H9 (cell line): ENCODE data around the gene CFAP47. TPM values are rescaled to one million over a fixed set of nuclear protein-coding genes. Genes with fewer than 3 reads are reported as not detected.

ENCODE experiments used
- DNase-seq: peaks from one replicate; pipeline ENCODE4 v3.0.0-alpha.2; 2017
- H2AFZ ChIP-seq: one replicate; pipeline ENCODE4 v1.6.1; 2013; ENCODE audit warnings: mild to moderate bottlenecking, low read length, control low read depth, moderate library complexity
- H2AK5ac ChIP-seq: 2 replicates; pipeline ENCODE4 v1.6.1; 2013; ENCODE audit warnings: low read length, control low read depth, mixed read lengths; ENCODE audit not compliant: insufficient read length
- H2BK120ac ChIP-seq: one replicate; pipeline ENCODE4 v1.6.1; 2013; ENCODE audit warnings: low read depth, mild to moderate bottlenecking, low read length, control low read depth, inconsistent platforms; ENCODE audit not compliant: poor library complexity, severe bottlenecking
- H2BK12ac ChIP-seq: 2 replicates; pipeline ENCODE4 v1.6.1; 2013; ENCODE audit warnings: low read length, control low read depth, mixed read lengths, low read depth; ENCODE audit not compliant: insufficient read length
- H2BK15ac ChIP-seq: 2 replicates; pipeline ENCODE4 v1.6.1; 2013; ENCODE audit warnings: low read depth, low read length, control low read depth
- H2BK20ac ChIP-seq: one replicate; pipeline ENCODE4 v1.6.1; 2013; ENCODE audit warnings: low read depth, mild to moderate bottlenecking, low read length, control low read depth, inconsistent platforms; ENCODE audit not compliant: poor library complexity, severe bottlenecking
- H2BK5ac ChIP-seq: 2 replicates; pipeline ENCODE4 v1.6.1; 2013; ENCODE audit warnings: low read length, control low read depth, mixed read lengths; ENCODE audit not compliant: insufficient read length
- H3K14ac ChIP-seq: 2 replicates; pipeline ENCODE4 v1.6.1; 2013; ENCODE audit warnings: low read length, control low read depth; ENCODE audit not compliant: insufficient read depth
- H3K18ac ChIP-seq: 2 replicates; pipeline ENCODE4 v1.6.1; 2013; ENCODE audit warnings: low read depth, mild to moderate bottlenecking, mixed read lengths, low read length, control low read depth; ENCODE audit not compliant: insufficient read length
- H3K23ac ChIP-seq: 2 replicates; pipeline ENCODE4 v1.6.1; 2013; ENCODE audit warnings: low read length, control low read depth, mixed read lengths, low read depth; ENCODE audit not compliant: insufficient read length
- H3K23me2 ChIP-seq: 2 replicates; pipeline ENCODE4 v1.6.1; 2013; ENCODE audit warnings: low read depth, mild to moderate bottlenecking, mixed read lengths, low read length, control low read depth; ENCODE audit not compliant: insufficient read length, poor library complexity, severe bottlenecking
- H3K27ac ChIP-seq: 2 replicates; pipeline ENCODE4 v1.5.1; 2013; ENCODE audit warnings: low read length, control low read depth, mixed read lengths, low read depth; ENCODE audit not compliant: insufficient read length
- H3K27me3 ChIP-seq: 2 replicates; pipeline ENCODE4 v1.6.1; 2013; ENCODE audit warnings: low read length, control low read depth, inconsistent platforms; ENCODE audit not compliant: insufficient read depth
- H3K4ac ChIP-seq: 2 replicates; pipeline ENCODE4 v1.6.1; 2013; ENCODE audit warnings: low read depth, mild to moderate bottlenecking, control low read depth, inconsistent platforms, low read length, moderate library complexity
- H3K4me1 ChIP-seq: 2 replicates; pipeline ENCODE4 v1.6.1; 2013; ENCODE audit warnings: low read length, control low read depth, inconsistent platforms; ENCODE audit not compliant: insufficient read depth
- H3K4me2 ChIP-seq: 2 replicates; pipeline ENCODE4 v1.6.1; 2013; ENCODE audit warnings: low read length, control low read depth, mixed read lengths; ENCODE audit not compliant: insufficient read length, insufficient read depth
- H3K56ac ChIP-seq: 2 replicates; pipeline ENCODE4 v1.6.1; 2013; ENCODE audit warnings: low read depth, mild to moderate bottlenecking, mixed read lengths, low read length, control low read depth; ENCODE audit not compliant: insufficient read length
- H3K79me1 ChIP-seq: 2 replicates; pipeline ENCODE4 v1.6.1; 2013; ENCODE audit warnings: low read depth, mild to moderate bottlenecking, moderate library complexity, low read length, control low read depth, inconsistent platforms; ENCODE audit not compliant: insufficient read depth, poor library complexity, severe bottlenecking
- H3K79me2 ChIP-seq: 2 replicates; pipeline ENCODE4 v1.6.1; 2013; ENCODE audit warnings: low read length, control low read depth, inconsistent platforms; ENCODE audit not compliant: insufficient read depth
- H3K9ac ChIP-seq: 2 replicates; pipeline ENCODE4 v1.6.1; 2013; ENCODE audit warnings: low read length, control low read depth, mixed read lengths; ENCODE audit not compliant: insufficient read length; ENCODE audit errors: extremely low read depth
- H3K9me3 ChIP-seq: one replicate; pipeline ENCODE4 v1.6.1; 2013; ENCODE audit warnings: low read depth, low read length, inconsistent platforms; ENCODE audit not compliant: control insufficient read depth
- H3T11ph ChIP-seq: one replicate; pipeline ENCODE4 v1.6.1; 2013; ENCODE audit warnings: mild to moderate bottlenecking, low read length, control low read depth, inconsistent platforms
- H4K20me1 ChIP-seq: one replicate; pipeline ENCODE4 v1.6.1; 2013; ENCODE audit not compliant: control insufficient read depth, insufficient read length, insufficient read depth
- H4K5ac ChIP-seq: 2 replicates; pipeline ENCODE4 v1.6.1; 2013; ENCODE audit warnings: low read depth, mild to moderate bottlenecking, mixed read lengths, low read length, control low read depth; ENCODE audit not compliant: insufficient read length
- H4K8ac ChIP-seq: replicated peaks from 2 replicates; pipeline ENCODE4 v1.6.1; 2013; ENCODE audit warnings: low read length, control low read depth, mixed read lengths, low read depth; ENCODE audit not compliant: insufficient read length
- H4K91ac ChIP-seq: 2 replicates; pipeline ENCODE4 v1.6.1; 2013; ENCODE audit warnings: low read depth, mild to moderate bottlenecking, moderate library complexity, mixed read lengths, low read length, control low read depth; ENCODE audit not compliant: insufficient read length
- H3K27ac Mint-ChIP-seq, 3 experiments: 2 replicates in 2 of 3; 3 replicates in 1 of 3; pipeline ENCODE4 v1.8.0; 2020 to 2021; ENCODE audit warnings: mixed read lengths in 3 of 3, mild to moderate bottlenecking in 1 of 3, moderate library complexity in 1 of 3
- H3K27me3 Mint-ChIP-seq: 2 replicates; pipeline ENCODE4 v1.8.0; 2021; ENCODE audit warnings: low read depth, mild to moderate bottlenecking, moderate library complexity, mixed read lengths
- H3K36me3 Mint-ChIP-seq, 3 experiments: 2 replicates in 2 of 3; 3 replicates in 1 of 3; pipeline ENCODE4 v1.8.0; 2020 to 2021; ENCODE audit warnings: low read depth in 3 of 3, mixed read lengths in 3 of 3; ENCODE audit not compliant: insufficient read depth in 1 of 3
- H3K4me1 Mint-ChIP-seq, 2 experiments: 2 replicates each; pipeline ENCODE4 v1.8.0; 2020; ENCODE audit warnings: mixed read lengths in 2 of 2
- H3K4me3 Mint-ChIP-seq, 2 experiments: 2 replicates in 1 of 2; 3 replicates in 1 of 2; pipeline ENCODE4 v1.8.0; 2020 to 2021; ENCODE audit warnings: mild to moderate bottlenecking in 2 of 2, mixed read lengths in 2 of 2, moderate library complexity in 1 of 2
- H3K9me3 Mint-ChIP-seq, 2 experiments: 2 replicates in 1 of 2; 3 replicates in 1 of 2; pipeline ENCODE4 v1.8.0; 2020; ENCODE audit warnings: mild to moderate bottlenecking in 2 of 2, mixed read lengths in 2 of 2, moderate library complexity in 1 of 2
- CTCF ChIP-seq: fragments of 200-600 bp; sonication (generic); conservative IDR thresholded peaks from 3 replicates; pipeline ENCODE4 v1.8.0; 2021; ENCODE audit warnings: antibody characterized with exemption, mild to moderate bottlenecking
- WGBS: extraction: QIAGEN DNeasy Blood & Tissue Kit; methylation state at CpG from one replicate; pipeline ENCODE4 v1.1.7; 2013; ENCODE audit warnings: missing lambda C conversion rate, low lambda C conversion rate, mixed read lengths; ENCODE audit not compliant: insufficient read length; ENCODE audit errors: extremely low coverage; 5-methylcytosine and 5-hydroxymethylcytosine counted together
- total RNA-seq: library from RNA; stranded (reverse); gene quantifications from 2 replicates; pipeline ENCODE4 v1.2.1, GENCODE V29; 2021

The CFAP47 gene
- total RNA-seq, 1 experiment from 2014 or later = not detected

DNA sequence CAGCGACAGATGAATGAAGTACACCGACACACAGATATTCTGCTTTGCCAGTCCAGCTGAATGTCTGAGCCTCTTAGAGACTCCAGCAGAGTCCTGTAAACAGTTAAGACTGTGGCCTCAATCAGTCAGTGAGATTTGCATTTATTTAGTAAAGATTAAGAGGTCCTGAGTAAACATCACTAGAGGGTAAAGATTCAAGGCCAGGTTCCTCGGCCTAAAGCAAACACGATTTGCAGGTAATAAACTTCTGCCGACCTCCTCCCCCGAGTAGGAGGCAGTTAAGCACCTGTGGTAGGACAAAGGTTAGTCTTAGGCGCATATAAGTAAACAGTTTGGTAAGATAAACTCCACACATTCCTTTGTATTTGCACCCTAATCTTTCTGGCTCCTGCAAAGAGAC, 99.6 kb downstream of the CFAP47 start:
- no peak overlapping the region for H2BK120ac ChIP-seq
- H3K9ac ChIP-seq = no peak overlapping the region
- no peak overlapping the region for H3T11ph ChIP-seq
- no peak overlapping the region for H4K5ac ChIP-seq
- H3K79me2 ChIP-seq = no peaks in the 10 kb centered on the region
- H3K23ac ChIP-seq = no peak overlapping the region
- no peak overlapping the region for H4K91ac ChIP-seq
- no peak overlapping the region for H4K8ac ChIP-seq
- H2BK20ac ChIP-seq = no peak overlapping the region
- no peaks in the 10 kb centered on the region; the same call in 1 of the 2 replicates for H3K27me3 ChIP-seq
- Mint-ChIP-seq H3K36me3 (no peaks in the 10 kb centered on the region; a peak in 2 of 7 replicates), H3K27ac (no peak overlapping the region), H3K4me1 (peaks cover 3 to 10% of the 10 kb centered on the region in 2 experiments; a peak in 3 of 4 replicates), H3K27me3 (peaks cover 39% of the 10 kb centered on the region), H3K9me3 (peaks cover 61 to 74% of the 10 kb centered on the region in 2 experiments), H3K4me3 (no peak overlapping the region)
- H3K23me2 ChIP-seq = no peaks in the 10 kb centered on the region
- no peak for TF ChIP-seq CTCF
- no peak overlapping the region for H3K56ac ChIP-seq
- H3K18ac ChIP-seq = no peak overlapping the region
- WGBS = no CpG with 5 or more reads among the region's 7 CpGs
- H3K79me1 ChIP-seq = no peaks in the 10 kb centered on the region
- no peak overlapping the region for H2BK5ac ChIP-seq
- no peak overlapping the region for H2BK12ac ChIP-seq
- no peak overlapping the region for H2AK5ac ChIP-seq
- no peak overlapping the region for H3K4ac ChIP-seq
- no peaks in the 10 kb centered on the region for H4K20me1 ChIP-seq
- H2BK15ac ChIP-seq = no peak overlapping the region
- no peak for DNase-seq
- no peak overlapping the region for H3K27ac ChIP-seq
- H3K4me2 ChIP-seq = no peak overlapping the region
- H2AFZ ChIP-seq = no peak overlapping the region
- no peaks in the 10 kb centered on the region for H3K4me1 ChIP-seq
- no peaks in the 10 kb centered on the region for H3K9me3 ChIP-seq
- H3K14ac ChIP-seq = no peak overlapping the region
